ENCODE results near the gene ATP6V0A4.

GRCh38 chr7:138666385-138666784 is 131.6 kb downstream of the ATP6V0A4 start:
- TF ChIP-seq EZH2 (IDR thresholded peaks at IDR 0.05; ENCODE audit: insufficient read depth, poor library complexity, severe bottlenecking): no peak
- TF ChIP-seq EZH2phosphoT487 (IDR thresholded peaks at IDR 0.05; ENCODE audit: insufficient read depth, low read depth): no peak

Data from GM23248 (cell line).